ENCODE measurements around the gene HECTD4. TPM values are rescaled to one million over a fixed set of nuclear protein-coding genes. Genes with fewer than 3 reads are reported as not detected.

HECTD4 gene
- total RNA-seq, 2 experiments from 2014 or later, result 39.3 to 47.8 TPM

- H3K4me3 Mint-ChIP-seq, result no peak overlapping the region
- ChIA-PET POLR2A (no interaction called here), CTCF (no interaction called here)
- no peak for DNase-seq
- H3K27ac Mint-ChIP-seq, result no peak overlapping the region
- ATAC-seq, result no peak
- no peaks in the 10 kb centered on the region for H3K9me3 Mint-ChIP-seq (ENCODE audit: insufficient read depth)
- peaks cover 2% of the 10 kb centered on the region for H3K4me1 Mint-ChIP-seq (ENCODE audit: low read depth)
- no peaks in the 10 kb centered on the region for H3K27me3 Mint-ChIP-seq (ENCODE audit: low read depth)
- H3K36me3 Mint-ChIP-seq (ENCODE audit: low read depth), result no peaks in the 10 kb centered on the region
These were observed 53.6 kb downstream of the HECTD4 start for GRCh38 chr12:112328456-112329124.

- no peaks in the 10 kb centered on the region for H3K9me3 Mint-ChIP-seq (ENCODE audit: insufficient read depth)
- DNase-seq, result no peak
- H3K4me3 Mint-ChIP-seq, result no peak overlapping the region
- no peaks in the 10 kb centered on the region for H3K36me3 Mint-ChIP-seq (ENCODE audit: low read depth)
- no peaks in the 10 kb centered on the region for H3K27me3 Mint-ChIP-seq (ENCODE audit: low read depth)
- no peak for ATAC-seq
- ChIA-PET CTCF (interaction anchor here (1.1 kb wide), 1 partner anchor 13 kb away, joined by 3 read pairs; no protein-coding TSS in a partner anchor), POLR2A (no interaction called here)
- H3K4me1 Mint-ChIP-seq (ENCODE audit: low read depth), result peaks cover 5% of the 10 kb centered on the region
- H3K27ac Mint-ChIP-seq, result no peak overlapping the region
These were observed 54.9 kb downstream of the HECTD4 start for GRCh38 chr12:112327209-112327938.

DNA sequence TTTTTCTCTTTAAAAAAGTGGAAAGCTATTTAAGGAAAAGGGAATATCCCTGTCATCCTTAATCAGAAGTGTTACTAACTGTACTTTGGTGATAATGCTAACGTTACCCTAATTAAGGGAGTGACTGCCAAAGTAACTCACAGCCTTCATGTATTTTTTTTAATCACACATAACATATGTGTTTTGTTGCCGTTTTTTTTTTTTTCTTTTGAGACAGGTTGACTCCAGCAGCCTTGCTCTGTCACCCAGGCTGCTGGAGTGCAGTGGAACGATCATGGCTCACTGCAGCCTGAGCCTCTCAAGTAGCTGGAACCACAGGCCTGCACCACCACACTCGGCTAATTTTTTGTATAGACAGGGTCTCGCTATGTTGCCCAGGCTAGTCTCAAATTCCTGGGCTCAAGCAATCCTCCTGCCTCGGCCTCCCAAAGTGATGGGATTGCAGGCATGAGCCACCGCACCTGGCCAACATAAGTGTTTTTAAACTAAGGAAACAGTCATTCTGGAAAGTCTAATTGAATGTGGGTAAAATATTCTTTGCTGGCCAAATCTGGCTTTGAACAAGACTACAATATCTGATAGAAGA lies 56.5 kb downstream of the HECTD4 start:
- H3K36me3 Mint-ChIP-seq (ENCODE audit: low read depth), result no peaks in the 10 kb centered on the region
- DNase-seq (no peak), ATAC-seq (no peak)
- H3K27ac Mint-ChIP-seq, result no peak overlapping the region
- no peak overlapping the region for H3K4me3 Mint-ChIP-seq
- no peaks in the 10 kb centered on the region for H3K27me3 Mint-ChIP-seq (ENCODE audit: low read depth)
- H3K4me1 Mint-ChIP-seq (ENCODE audit: low read depth), result peaks cover 5% of the 10 kb centered on the region
- H3K9me3 Mint-ChIP-seq (ENCODE audit: insufficient read depth), result no peaks in the 10 kb centered on the region
- CTCF ChIA-PET, result interaction anchor here (1.1 kb wide), 1 partner anchor 14 kb away, joined by 3 read pairs; no protein-coding TSS in a partner anchor
- POLR2A ChIA-PET, result interaction anchor here (0.7 kb wide), 1 partner anchor 74 kb away, joined by 4 read pairs; no protein-coding TSS in a partner anchor

DNA sequence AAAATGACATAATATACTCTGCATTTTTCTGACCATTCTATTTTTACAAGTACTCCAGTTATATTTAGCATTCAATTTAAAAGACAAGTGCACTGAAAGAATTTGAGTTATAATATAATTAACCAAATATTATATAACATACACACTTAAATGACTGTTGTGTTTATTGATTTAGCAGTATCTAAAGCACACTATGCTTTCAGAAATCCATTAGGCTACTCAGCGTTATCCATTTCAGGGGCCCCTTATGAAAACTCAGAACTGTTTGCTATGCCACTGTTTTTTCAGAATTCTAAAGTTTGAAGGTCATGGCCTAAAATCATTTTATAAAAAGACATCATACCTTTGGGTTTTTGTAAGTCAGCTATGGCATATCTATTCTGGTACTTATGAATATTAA lies 57.1 kb downstream of the HECTD4 start:
- Mint-ChIP-seq H3K27ac (no peak overlapping the region), H3K4me1 (ENCODE audit: low read depth) (peaks cover 5% of the 10 kb centered on the region), H3K4me3 (no peak overlapping the region), H3K36me3 (ENCODE audit: low read depth) (no peaks in the 10 kb centered on the region), H3K27me3 (ENCODE audit: low read depth) (no peaks in the 10 kb centered on the region), H3K9me3 (ENCODE audit: insufficient read depth) (no peaks in the 10 kb centered on the region)
- ATAC-seq, result no peak
- ChIA-PET POLR2A (interaction anchor here (0.6 to 0.7 kb wide), 2 partner anchors 49 to 74 kb away, joined by 4 read pairs; no protein-coding TSS in a partner anchor), CTCF (no interaction called here)
- no peak for DNase-seq

- ChIA-PET POLR2A (no interaction called here), CTCF (interaction anchor here (0.6 to 1.6 kb wide), 3 partner anchors 30 to 64 kb away, joined by 3 to 4 read pairs (median 3); no protein-coding TSS in a partner anchor)
- no peak overlapping the region for H3K4me3 Mint-ChIP-seq
- DNase-seq (no peak), ATAC-seq (no peak)
- peaks cover 6% of the 10 kb centered on the region for H3K36me3 Mint-ChIP-seq (ENCODE audit: low read depth)
- no peak overlapping the region for H3K27ac Mint-ChIP-seq
- H3K4me1 Mint-ChIP-seq (ENCODE audit: low read depth), result peaks cover 5% of the 10 kb centered on the region
- no peaks in the 10 kb centered on the region for H3K9me3 Mint-ChIP-seq (ENCODE audit: insufficient read depth)
- no peaks in the 10 kb centered on the region for H3K27me3 Mint-ChIP-seq (ENCODE audit: low read depth)
These were observed 59.2 kb downstream of the HECTD4 start for GRCh38 chr12:112322882-112323547.

DNA sequence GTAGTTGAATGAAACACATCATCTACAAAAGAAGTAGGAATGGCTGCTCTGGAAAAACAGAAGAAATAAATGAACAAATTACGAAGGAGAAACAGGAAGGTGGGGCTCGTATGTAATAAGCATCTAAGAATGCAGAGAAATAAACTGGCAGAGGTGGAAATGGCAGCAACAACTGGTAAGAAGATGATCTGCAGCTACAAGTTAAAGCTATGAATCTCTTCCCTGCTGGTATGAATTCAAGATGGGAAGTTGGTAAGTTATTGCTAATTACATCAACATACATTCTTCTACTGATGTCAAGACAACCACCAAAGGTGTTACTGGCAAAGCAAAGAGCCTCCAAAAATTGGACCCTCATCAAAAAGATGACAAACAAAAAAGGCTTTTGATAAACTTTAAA lies 59.8 kb downstream of the HECTD4 start:
- ChIA-PET POLR2A (no interaction called here), CTCF (interaction anchor here (0.6 to 1.6 kb wide), 3 partner anchors 31 to 65 kb away, joined by 3 to 4 read pairs (median 3); no protein-coding TSS in a partner anchor)
- H3K27ac Mint-ChIP-seq, result no peak overlapping the region
- H3K9me3 Mint-ChIP-seq (ENCODE audit: insufficient read depth), result no peaks in the 10 kb centered on the region
- H3K4me3 Mint-ChIP-seq, result no peak overlapping the region
- DNase-seq (no peak), ATAC-seq (no peak)
- H3K27me3 Mint-ChIP-seq (ENCODE audit: low read depth), result no peaks in the 10 kb centered on the region
- peaks cover 6% of the 10 kb centered on the region for H3K36me3 Mint-ChIP-seq (ENCODE audit: low read depth)
- H3K4me1 Mint-ChIP-seq (ENCODE audit: low read depth), result peaks cover 5% of the 10 kb centered on the region

GRCh38 chr12:112321245-112321644 lies 61.0 kb downstream of the HECTD4 start:
- H3K4me3 Mint-ChIP-seq, result no peak overlapping the region
- no peaks in the 10 kb centered on the region for H3K9me3 Mint-ChIP-seq (ENCODE audit: insufficient read depth)
- H3K27me3 Mint-ChIP-seq (ENCODE audit: low read depth), result no peaks in the 10 kb centered on the region
- H3K27ac Mint-ChIP-seq, result no peak overlapping the region
- ChIA-PET POLR2A (no interaction called here), CTCF (interaction anchor here (1.6 kb wide), 1 partner anchor 66 kb away, joined by 4 read pairs; no protein-coding TSS in a partner anchor)
- DNase-seq (no peak), ATAC-seq (no peak)
- H3K4me1 Mint-ChIP-seq (ENCODE audit: low read depth), result peaks cover 5% of the 10 kb centered on the region
- H3K36me3 Mint-ChIP-seq (ENCODE audit: low read depth), result peaks cover 6% of the 10 kb centered on the region

DNA sequence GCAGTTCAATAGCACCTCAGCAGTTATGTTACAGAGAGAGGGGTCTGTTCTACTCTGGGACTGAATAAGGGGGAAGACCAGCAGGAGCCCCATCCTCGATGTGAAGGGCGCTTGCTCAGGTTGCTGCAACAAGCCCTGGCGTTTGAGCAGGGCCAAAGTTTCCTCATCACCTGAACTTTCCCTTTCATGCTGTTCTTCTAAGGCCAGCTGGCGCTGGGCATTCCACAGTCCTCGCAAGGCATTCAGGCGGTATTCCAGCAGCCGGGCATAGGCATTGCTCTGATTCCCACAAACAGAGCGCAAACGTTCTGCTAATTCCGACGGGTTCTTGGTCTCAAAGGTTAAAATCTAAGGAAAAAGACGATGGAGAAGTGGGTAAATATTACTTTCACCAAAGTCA lies 62.8 kb downstream of the HECTD4 start:
- POLR2A ChIA-PET, result no interaction called here
- Mint-ChIP-seq H3K27me3 (ENCODE audit: low read depth) (no peaks in the 10 kb centered on the region), H3K36me3 (ENCODE audit: low read depth) (peaks cover 10% of the 10 kb centered on the region), H3K4me3 (no peak overlapping the region), H3K4me1 (ENCODE audit: low read depth) (peaks cover 5% of the 10 kb centered on the region), H3K9me3 (ENCODE audit: insufficient read depth) (no peaks in the 10 kb centered on the region), H3K27ac (no peak overlapping the region)
- CTCF ChIA-PET, result no interaction called here
- no peak for DNase-seq
- no peak for ATAC-seq

DNA sequence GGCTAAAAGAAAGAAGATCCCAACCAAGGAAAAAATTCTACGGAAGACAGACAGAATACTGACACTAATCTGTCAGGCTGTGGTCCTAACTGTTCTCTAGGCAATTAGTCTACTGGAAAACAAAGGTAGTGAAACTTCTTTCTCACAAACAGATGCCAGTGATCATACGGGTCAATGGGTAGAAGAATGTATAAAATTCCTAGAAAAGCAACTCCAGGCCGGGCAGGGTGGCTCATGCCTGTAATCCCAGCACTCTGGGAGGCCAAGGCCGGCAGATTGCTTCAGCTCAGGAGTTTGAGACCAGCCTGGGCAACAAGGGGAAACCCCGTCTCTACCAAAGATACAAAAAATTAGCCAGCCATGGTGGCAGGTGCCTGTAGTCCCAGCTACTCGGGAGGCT lies 64.8 kb downstream of the HECTD4 start:
- ChIA-PET CTCF (no interaction called here), POLR2A (no interaction called here)
- H3K4me1 Mint-ChIP-seq (ENCODE audit: low read depth), result no peaks in the 10 kb centered on the region
- no peak for ATAC-seq
- peaks cover 10% of the 10 kb centered on the region for H3K36me3 Mint-ChIP-seq (ENCODE audit: low read depth)
- H3K9me3 Mint-ChIP-seq (ENCODE audit: insufficient read depth), result no peaks in the 10 kb centered on the region
- H3K4me3 Mint-ChIP-seq, result no peak overlapping the region
- H3K27ac Mint-ChIP-seq, result no peak overlapping the region
- H3K27me3 Mint-ChIP-seq (ENCODE audit: low read depth), result no peaks in the 10 kb centered on the region
- no peak for DNase-seq

DNA sequence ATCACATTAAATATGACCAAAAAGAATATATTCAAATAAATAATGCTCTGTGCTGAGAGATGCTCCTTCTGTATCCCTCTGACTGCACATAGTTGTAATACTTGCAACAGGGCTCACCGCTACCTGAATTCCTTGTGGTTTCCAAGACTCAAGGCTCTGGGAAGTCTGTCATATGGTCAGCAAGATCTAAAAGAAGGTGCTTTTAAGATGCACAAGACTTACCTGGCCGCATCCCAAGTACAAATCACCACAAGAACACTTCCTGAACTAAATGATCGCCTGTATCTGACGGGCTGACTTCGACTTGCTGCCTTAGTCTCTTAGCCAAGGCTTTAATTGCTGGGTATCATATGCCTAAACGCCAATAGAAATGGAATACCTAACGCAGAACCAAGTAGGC lies 67.2 kb downstream of the HECTD4 start:
- Mint-ChIP-seq H3K4me3 (no peak overlapping the region), H3K27ac (no peak overlapping the region), H3K4me1 (ENCODE audit: low read depth) (peaks cover 1% of the 10 kb centered on the region), H3K9me3 (ENCODE audit: insufficient read depth) (no peaks in the 10 kb centered on the region), H3K36me3 (ENCODE audit: low read depth) (peaks cover 16% of the 10 kb centered on the region), H3K27me3 (ENCODE audit: low read depth) (no peaks in the 10 kb centered on the region)
- no peak for ATAC-seq
- POLR2A ChIA-PET, result no interaction called here
- CTCF ChIA-PET, result no interaction called here
- no peak for DNase-seq

DNA sequence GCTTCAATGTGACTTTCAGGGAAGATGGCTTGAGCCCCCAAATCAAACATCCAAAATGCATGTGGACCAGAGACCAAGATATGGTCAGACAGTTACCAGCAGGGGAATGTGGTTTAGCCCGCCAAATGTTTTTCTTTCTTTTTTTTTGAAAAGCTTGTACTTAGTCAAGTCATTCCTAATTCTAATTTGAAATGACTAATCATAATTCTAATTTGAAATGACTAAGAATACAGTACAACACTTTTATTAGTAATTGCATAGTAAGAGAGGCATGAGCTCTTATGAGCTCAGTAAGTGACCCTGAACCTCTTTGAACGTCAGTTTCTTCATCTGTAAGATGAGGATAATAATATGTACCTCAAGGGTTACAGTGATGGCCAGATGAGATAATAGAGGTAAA lies 72.4 kb downstream of the HECTD4 start:
- Mint-ChIP-seq H3K4me3 (no peak overlapping the region), H3K4me1 (ENCODE audit: low read depth) (peaks cover 1% of the 10 kb centered on the region), H3K27me3 (ENCODE audit: low read depth) (no peaks in the 10 kb centered on the region), H3K27ac (no peak overlapping the region), H3K9me3 (ENCODE audit: insufficient read depth) (no peaks in the 10 kb centered on the region), H3K36me3 (ENCODE audit: low read depth) (peaks cover 21% of the 10 kb centered on the region)
- no peak for ATAC-seq
- POLR2A ChIA-PET, result no interaction called here
- no peak for DNase-seq
- CTCF ChIA-PET, result no interaction called here

- H3K9me3 Mint-ChIP-seq (ENCODE audit: insufficient read depth), result no peaks in the 10 kb centered on the region
- POLR2A ChIA-PET, result no interaction called here
- H3K27ac Mint-ChIP-seq, result no peak overlapping the region
- no peaks in the 10 kb centered on the region for H3K27me3 Mint-ChIP-seq (ENCODE audit: low read depth)
- peaks cover 2% of the 10 kb centered on the region for H3K4me1 Mint-ChIP-seq (ENCODE audit: low read depth)
- no peak overlapping the region for H3K4me3 Mint-ChIP-seq
- H3K36me3 Mint-ChIP-seq (ENCODE audit: low read depth), result peaks cover 22% of the 10 kb centered on the region
- ATAC-seq, result no peak
- CTCF ChIA-PET, result no interaction called here
- DNase-seq, result no peak
These were observed 73.6 kb downstream of the HECTD4 start for GRCh38 chr12:112308652-112309051.

All from activated CD8-positive, alpha-beta T cell treated with anti-CD3 and anti-CD28 coated beads, Interleukin-2, amount 10 ng/mL, durations not matched to agents 7 days and 5 days (primary cell).